Measurements from ENCODE around the gene PRCD. TPM values are rescaled to one million over a fixed set of nuclear protein-coding genes. Genes with fewer than 3 reads are reported as not detected.

The PRCD gene
- polyA plus RNA-seq, 1 donor from 2014 or later = 22.5 TPM

GRCh38 chr17:76491271-76492122 lies 48.3 kb upstream of the PRCD start:
- no peak overlapping the region for H3K27ac ChIP-seq (ENCODE audit: low read length)
- H3K4me2 ChIP-seq (ENCODE audit: low read length) = no peak overlapping the region
- H3K9me3 ChIP-seq (ENCODE audit: low read length) = no peaks in the 10 kb centered on the region
- H2AFZ ChIP-seq (ENCODE audit: low read depth, low read length) = no peak overlapping the region
- H3K9me2 ChIP-seq (ENCODE audit: insufficient read depth, low read length) = no peaks in the 10 kb centered on the region
- TF ChIP-seq RAD21 (conservative IDR thresholded peaks at IDR 0.05) = no peak
- no peak for TF ChIP-seq POLR2AphosphoS5 (IDR thresholded peaks at IDR 0.05)
- no peak for TF ChIP-seq EZH2 (IDR thresholded peaks at IDR 0.05; ENCODE audit: borderline replicate concordance, insufficient read depth, low read length, poor library complexity, severe bottlenecking)
- TF ChIP-seq, protein P1, sequence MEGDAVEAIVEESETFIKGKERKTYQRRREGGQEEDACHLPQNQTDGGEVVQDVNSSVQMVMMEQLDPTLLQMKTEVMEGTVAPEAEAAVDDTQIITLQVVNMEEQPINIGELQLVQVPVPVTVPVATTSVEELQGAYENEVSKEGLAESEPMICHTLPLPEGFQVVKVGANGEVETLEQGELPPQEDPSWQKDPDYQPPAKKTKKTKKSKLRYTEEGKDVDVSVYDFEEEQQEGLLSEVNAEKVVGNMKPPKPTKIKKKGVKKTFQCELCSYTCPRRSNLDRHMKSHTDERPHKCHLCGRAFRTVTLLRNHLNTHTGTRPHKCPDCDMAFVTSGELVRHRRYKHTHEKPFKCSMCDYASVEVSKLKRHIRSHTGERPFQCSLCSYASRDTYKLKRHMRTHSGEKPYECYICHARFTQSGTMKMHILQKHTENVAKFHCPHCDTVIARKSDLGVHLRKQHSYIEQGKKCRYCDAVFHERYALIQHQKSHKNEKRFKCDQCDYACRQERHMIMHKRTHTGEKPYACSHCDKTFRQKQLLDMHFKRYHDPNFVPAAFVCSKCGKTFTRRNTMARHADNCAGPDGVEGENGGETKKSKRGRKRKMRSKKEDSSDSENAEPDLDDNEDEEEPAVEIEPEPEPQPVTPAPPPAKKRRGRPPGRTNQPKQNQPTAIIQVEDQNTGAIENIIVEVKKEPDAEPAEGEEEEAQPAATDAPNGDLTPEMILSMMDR (IDR thresholded peaks at IDR 0.05; ENCODE audit: poor library complexity, severe bottlenecking) = no peak
- no peak for TF ChIP-seq REST (IDR thresholded peaks at IDR 0.05; ENCODE audit: borderline replicate concordance)
- no peak for TF ChIP-seq EP300 (conservative IDR thresholded peaks at IDR 0.05; ENCODE audit: poor library complexity, severe bottlenecking)
- no peak for TF ChIP-seq SMC3 (conservative IDR thresholded peaks at IDR 0.05; ENCODE audit: poor library complexity)
- TF ChIP-seq TAF1 (IDR thresholded peaks at IDR 0.05; ENCODE audit: low read depth) = no peak
- no peak for TF ChIP-seq MXI1 (conservative IDR thresholded peaks at IDR 0.05; ENCODE audit: poor library complexity, severe bottlenecking)
- H3K79me2 ChIP-seq (replicated peaks; ENCODE audit: insufficient read depth, low read length) = no peaks in the 10 kb centered on the region
- H3K4me3 ChIP-seq (ENCODE audit: low read length) = no peak overlapping the region
- H3K36me3 ChIP-seq (ENCODE audit: insufficient read depth, low read length) = no peaks in the 10 kb centered on the region
- no peak overlapping the region for H3K9ac ChIP-seq (ENCODE audit: low read length)
- H3K27me3 ChIP-seq (ENCODE audit: insufficient read depth, low read depth, low read length) = no peaks in the 10 kb centered on the region
- H4K20me1 ChIP-seq (ENCODE audit: insufficient read depth) = no peaks in the 10 kb centered on the region
- H3F3A ChIP-seq (ENCODE audit: insufficient read depth, low read length, poor library complexity, severe bottlenecking) = no peaks in the 10 kb centered on the region

DNA sequence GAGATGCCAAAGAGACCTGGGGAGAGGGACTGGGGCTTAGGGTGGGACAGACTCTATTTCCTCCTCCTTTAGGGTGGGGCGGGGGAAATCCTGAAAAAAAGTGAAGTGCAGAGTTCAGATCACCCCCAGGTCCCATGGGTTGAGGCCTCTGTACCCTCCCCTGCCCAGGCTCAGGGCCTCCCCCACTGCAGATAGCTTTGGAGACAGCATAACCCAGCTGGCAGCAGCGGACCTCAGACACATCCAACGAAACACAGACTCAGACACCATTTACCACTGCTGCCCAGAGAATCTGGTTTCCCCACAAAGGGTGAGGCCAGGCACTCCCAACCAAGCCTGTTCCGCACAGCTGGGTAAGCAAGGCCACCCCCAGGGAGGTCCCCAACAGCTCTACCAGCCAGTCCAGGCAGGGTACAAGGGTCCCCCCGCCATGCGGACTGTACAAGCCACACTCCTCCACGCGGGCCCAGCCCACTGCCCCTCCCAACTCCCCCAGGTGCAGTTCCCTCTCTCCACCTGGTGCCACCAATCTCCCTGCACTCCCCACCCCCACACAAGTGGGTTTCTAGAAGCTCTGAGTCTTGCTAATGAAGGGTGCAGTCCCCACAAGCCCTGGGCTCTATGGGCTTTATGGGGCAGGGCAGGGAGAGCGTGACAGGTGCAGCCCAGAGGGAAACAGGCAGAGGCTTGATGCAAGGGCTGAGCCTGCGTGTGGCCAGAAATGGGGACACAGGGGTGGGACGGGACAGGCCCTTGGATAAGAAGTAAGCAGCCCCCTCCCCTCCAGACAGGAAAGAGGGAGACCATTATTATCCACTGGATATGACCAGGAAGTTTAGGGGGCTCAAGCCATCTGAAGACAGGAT lies 47.5 kb upstream of the PRCD start:
- H2AFZ ChIP-seq (ENCODE audit: low read depth, low read length) = no peak overlapping the region
- H3K27me3 ChIP-seq (ENCODE audit: insufficient read depth, low read depth, low read length) = no peaks in the 10 kb centered on the region
- no peak overlapping the region for H3K27ac ChIP-seq (ENCODE audit: low read length)
- no peaks in the 10 kb centered on the region for H3K79me2 ChIP-seq (replicated peaks; ENCODE audit: insufficient read depth, low read length)
- no peaks in the 10 kb centered on the region for H3K9me2 ChIP-seq (ENCODE audit: insufficient read depth, low read length)
- no peaks in the 10 kb centered on the region for H3K9me3 ChIP-seq (ENCODE audit: low read length)
- TF ChIP-seq EP300 (conservative IDR thresholded peaks at IDR 0.05; ENCODE audit: poor library complexity, severe bottlenecking) (no peak), SMC3 (conservative IDR thresholded peaks at IDR 0.05; ENCODE audit: poor library complexity) (no peak), REST (IDR thresholded peaks at IDR 0.05; ENCODE audit: borderline replicate concordance) (no peak), POLR2AphosphoS5 (IDR thresholded peaks at IDR 0.05) (no peak), TAF1 (IDR thresholded peaks at IDR 0.05; ENCODE audit: low read depth) (no peak), EZH2 (IDR thresholded peaks at IDR 0.05; ENCODE audit: borderline replicate concordance, insufficient read depth, low read length, poor library complexity, severe bottlenecking) (no peak), MXI1 (conservative IDR thresholded peaks at IDR 0.05; ENCODE audit: poor library complexity, severe bottlenecking) (no peak)
- no peaks in the 10 kb centered on the region for H4K20me1 ChIP-seq (ENCODE audit: insufficient read depth)
- no peak overlapping the region for H3K4me3 ChIP-seq (ENCODE audit: low read length)
- H3F3A ChIP-seq (ENCODE audit: insufficient read depth, low read length, poor library complexity, severe bottlenecking) = no peaks in the 10 kb centered on the region
- H3K36me3 ChIP-seq (ENCODE audit: insufficient read depth, low read length) = no peaks in the 10 kb centered on the region
- H3K4me2 ChIP-seq (ENCODE audit: low read length) = no peak overlapping the region
- H3K9ac ChIP-seq (ENCODE audit: low read length) = no peak overlapping the region
